Erythroblast (primary cell): Measurements from ENCODE around the gene FOXRED1.

Experiments
- GATA1 ChIP-seq: IDR thresholded peaks from 2 replicates; pipeline ENCODE4 v1.6.1; 2011; ENCODE audit warnings: low read depth, mild to moderate bottlenecking, control low read depth, low read length, moderate library complexity
- POLR2A ChIP-seq: IDR thresholded peaks from 2 replicates; pipeline ENCODE4 v1.6.1; 2011; ENCODE audit warnings: mild to moderate bottlenecking, low read length

DNA sequence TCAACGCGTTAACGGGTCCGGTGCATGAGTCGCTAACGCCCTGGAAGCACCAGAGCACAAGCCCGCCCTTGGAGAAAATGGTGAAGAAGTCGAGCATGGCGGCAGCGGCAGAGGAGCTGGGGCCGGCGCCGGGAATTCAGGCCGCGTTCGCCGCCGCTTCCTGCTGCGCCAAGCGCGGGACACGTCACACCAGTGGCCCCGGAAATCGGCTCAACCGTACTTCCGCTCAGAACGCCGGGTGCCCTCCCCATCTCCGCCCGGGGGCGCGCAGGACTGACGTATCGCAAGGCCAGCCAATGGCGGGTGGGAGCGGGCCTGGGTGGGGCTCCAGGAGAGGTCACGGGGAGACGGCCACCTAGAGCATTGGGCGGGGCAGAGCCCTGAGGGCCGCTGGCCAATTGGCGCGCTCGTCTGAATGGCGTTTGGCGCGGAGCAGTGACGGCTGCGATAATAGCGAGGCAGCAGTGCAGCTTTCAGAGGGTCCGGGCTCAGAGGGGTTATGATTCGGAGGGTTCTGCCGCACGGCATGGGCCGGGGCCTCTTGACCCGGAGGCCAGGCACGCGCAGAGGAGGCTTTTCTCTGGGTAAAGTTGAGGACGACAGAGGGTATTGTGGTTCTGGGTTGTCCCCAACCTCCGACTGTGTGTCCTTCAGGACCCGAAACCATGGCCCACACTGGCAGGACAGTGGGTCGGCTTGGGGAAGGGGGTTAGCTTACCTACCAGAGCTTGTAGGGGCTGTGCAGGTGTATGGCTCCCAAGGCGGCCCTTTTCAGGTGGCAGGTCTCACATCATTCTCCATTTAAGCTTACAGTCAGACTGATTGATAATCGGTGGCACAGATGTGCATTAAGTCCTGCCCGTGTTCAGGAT lies at the start of gene FOXRED1, which contains the start of gene SRPRA:
- peak; percentile 88 for TF ChIP-seq POLR2A
- no peak for TF ChIP-seq GATA1
